ENCODE results near the gene OCA2. TPM values are rescaled to one million over a fixed set of nuclear protein-coding genes. Genes with fewer than 3 reads are reported as not detected.

The OCA2 gene
- total RNA-seq, 4 donors from 2014 or later, result 7.0 to 53.1 (median 20.4) TPM

DNA sequence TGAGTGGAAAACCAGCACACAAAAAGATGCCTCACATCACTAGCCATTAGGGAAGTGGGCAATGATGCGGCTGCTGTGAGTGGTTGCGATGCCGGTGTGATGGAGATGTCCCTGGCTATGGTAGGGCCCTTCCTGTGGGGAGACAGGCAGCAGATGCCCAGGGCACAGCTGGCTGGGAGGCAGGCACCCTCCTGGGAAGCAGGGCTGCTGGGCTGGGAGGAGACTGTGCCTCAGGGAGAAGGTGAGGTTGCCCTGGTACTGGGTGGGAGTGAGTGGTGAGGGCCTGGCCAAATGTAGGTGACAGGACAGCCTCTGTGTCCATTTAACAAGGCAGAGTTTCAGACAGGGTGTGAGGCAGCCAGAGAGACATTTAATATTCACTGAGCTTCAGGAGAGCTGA is 335.6 kb downstream of the OCA2 start:
- DNase-seq (ENCODE audit: low spot score in 2 of 2), result no peak
- Histone ChIP-seq H3K36me3 (no peaks in the 10 kb centered on the region), H3K27ac (no peak overlapping the region), H3K4me3 (no peak overlapping the region), H3K27me3 (no peaks in the 10 kb centered on the region), H3K9me3 (no peaks in the 10 kb centered on the region), H3K4me1 (no peaks in the 10 kb centered on the region)
- WGBS, result 95% methylated on average over 3 of the region's 3 CpGs
- no peak for TF ChIP-seq POLR2AphosphoS5 (IDR thresholded peaks at IDR 0.05)
- TF ChIP-seq, protein P1, sequence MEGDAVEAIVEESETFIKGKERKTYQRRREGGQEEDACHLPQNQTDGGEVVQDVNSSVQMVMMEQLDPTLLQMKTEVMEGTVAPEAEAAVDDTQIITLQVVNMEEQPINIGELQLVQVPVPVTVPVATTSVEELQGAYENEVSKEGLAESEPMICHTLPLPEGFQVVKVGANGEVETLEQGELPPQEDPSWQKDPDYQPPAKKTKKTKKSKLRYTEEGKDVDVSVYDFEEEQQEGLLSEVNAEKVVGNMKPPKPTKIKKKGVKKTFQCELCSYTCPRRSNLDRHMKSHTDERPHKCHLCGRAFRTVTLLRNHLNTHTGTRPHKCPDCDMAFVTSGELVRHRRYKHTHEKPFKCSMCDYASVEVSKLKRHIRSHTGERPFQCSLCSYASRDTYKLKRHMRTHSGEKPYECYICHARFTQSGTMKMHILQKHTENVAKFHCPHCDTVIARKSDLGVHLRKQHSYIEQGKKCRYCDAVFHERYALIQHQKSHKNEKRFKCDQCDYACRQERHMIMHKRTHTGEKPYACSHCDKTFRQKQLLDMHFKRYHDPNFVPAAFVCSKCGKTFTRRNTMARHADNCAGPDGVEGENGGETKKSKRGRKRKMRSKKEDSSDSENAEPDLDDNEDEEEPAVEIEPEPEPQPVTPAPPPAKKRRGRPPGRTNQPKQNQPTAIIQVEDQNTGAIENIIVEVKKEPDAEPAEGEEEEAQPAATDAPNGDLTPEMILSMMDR (IDR thresholded peaks at IDR 0.05), result no peak
- no peak for TF ChIP-seq POLR2A (IDR thresholded peaks at IDR 0.05)
- no peak for TF ChIP-seq EP300 (IDR thresholded peaks at IDR 0.05)

DNA sequence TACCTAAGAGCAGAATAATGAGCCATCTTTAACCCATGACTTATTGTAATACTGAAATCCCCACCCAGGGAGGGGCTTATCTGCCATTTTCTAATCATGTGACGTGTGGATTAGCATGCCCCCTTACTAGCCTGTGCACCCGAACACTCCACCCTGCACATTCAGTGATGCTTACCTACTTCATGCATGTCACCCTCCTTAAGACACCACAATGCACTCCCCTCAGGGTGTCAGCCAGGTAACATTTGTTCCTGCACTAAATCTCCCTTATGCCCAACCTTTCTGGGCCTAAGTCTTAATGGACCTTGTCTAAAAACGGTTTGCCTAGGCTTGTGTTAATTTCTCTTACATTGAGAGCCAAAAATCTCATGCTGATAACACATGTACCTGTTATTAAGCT is 336.6 kb downstream of the OCA2 start:
- H3K27ac ChIP-seq, result no peak overlapping the region
- no peak for DNase-seq (ENCODE audit: low spot score in 2 of 2)
- H3K9me3 ChIP-seq, result no peaks in the 10 kb centered on the region
- H3K4me3 ChIP-seq, result no peak overlapping the region
- no peaks in the 10 kb centered on the region for H3K4me1 ChIP-seq
- WGBS, result 81% methylated on average over 3 of the region's 3 CpGs
- H3K27me3 ChIP-seq, result no peaks in the 10 kb centered on the region
- H3K36me3 ChIP-seq, result no peaks in the 10 kb centered on the region
- TF ChIP-seq EP300 (IDR thresholded peaks at IDR 0.05), result no peak
- TF ChIP-seq, protein P1 (IDR thresholded peaks at IDR 0.05), result no peak
- no peak for TF ChIP-seq POLR2AphosphoS5 (IDR thresholded peaks at IDR 0.05)
- TF ChIP-seq POLR2A (IDR thresholded peaks at IDR 0.05), result no peak

DNA sequence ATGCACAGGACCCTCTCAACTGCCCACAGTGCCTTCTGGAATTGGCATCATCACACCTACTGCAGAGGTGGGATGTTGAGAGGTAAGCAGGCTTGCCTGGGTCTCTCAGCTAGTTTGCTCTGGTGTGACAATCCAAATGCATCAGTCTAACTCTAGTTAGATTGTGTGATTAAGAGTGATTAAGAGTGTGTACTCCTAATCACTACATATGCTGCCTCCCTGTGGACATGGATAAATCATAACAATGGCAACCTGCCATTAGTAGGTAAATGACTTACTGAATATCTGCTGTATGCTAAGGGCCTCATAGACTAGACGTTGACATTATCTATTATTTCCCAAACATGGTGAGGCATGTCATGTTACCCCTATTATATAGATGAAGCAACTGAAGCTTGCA is 342.1 kb downstream of the OCA2 start:
- DNase-seq (ENCODE audit: low spot score in 2 of 2), result no peak
- Histone ChIP-seq H3K4me3 (no peak overlapping the region), H3K9me3 (no peaks in the 10 kb centered on the region), H3K27me3 (no peaks in the 10 kb centered on the region), H3K4me1 (no peaks in the 10 kb centered on the region), H3K27ac (no peak overlapping the region), H3K36me3 (no peaks in the 10 kb centered on the region)
- WGBS, result 58% methylated on average over 1 of the region's 1 CpG
- TF ChIP-seq, protein P1 (IDR thresholded peaks at IDR 0.05), result no peak
- TF ChIP-seq EP300 (IDR thresholded peaks at IDR 0.05) (no peak), POLR2AphosphoS5 (IDR thresholded peaks at IDR 0.05) (no peak), POLR2A (IDR thresholded peaks at IDR 0.05) (no peak)

DNA sequence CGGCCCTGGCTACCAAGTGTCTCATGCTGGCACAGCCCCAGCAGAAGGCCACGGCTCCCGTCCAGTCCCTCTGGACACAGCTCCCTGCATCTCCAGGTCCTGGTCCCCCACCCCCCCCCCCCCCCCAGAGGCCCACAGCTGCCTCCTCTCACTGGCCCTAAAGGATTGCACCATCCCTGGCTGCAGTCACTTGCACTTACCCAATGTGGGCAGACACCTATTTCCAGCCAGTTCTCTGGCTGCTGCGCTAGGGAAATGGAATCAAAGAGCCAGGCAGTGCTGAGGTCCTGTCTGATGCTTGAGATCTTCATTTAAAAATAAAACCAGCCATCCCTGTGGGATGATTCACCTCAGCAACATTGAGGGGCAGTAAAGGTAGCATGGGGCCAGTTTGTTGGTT is 346.4 kb downstream of the OCA2 start:
- Histone ChIP-seq H3K4me1 (no peaks in the 10 kb centered on the region), H3K27me3 (no peaks in the 10 kb centered on the region), H3K9me3 (no peaks in the 10 kb centered on the region), H3K4me3 (no peak overlapping the region), H3K27ac (no peak overlapping the region), H3K36me3 (no peaks in the 10 kb centered on the region)
- DNase-seq (ENCODE audit: low spot score in 2 of 2), result no peak
- TF ChIP-seq EP300 (IDR thresholded peaks at IDR 0.05) (no peak), POLR2AphosphoS5 (IDR thresholded peaks at IDR 0.05) (no peak)
- WGBS, result 78% methylated on average over 4 of the region's 4 CpGs

DNA sequence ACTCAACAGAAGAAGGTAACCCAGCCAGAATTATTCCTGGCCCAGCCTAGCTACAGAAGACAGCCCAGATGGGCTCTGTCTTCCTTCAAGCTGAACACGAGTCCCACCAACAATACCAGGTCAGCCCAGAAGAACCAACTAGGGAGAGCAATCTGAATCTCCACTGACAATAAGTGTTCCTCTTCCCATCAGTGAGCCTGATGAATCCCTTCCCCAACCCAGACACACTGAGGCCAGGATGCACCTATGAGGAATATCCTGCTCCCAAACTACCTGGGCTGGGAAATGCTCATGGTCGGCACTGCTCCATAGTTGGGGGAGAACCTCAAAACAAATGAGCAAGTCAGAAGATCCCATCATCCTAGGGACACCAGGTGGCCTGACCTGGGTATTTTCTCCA is 351.1 kb downstream of the OCA2 start:
- H3K27ac ChIP-seq, result no peak overlapping the region
- TF ChIP-seq EP300 (IDR thresholded peaks at IDR 0.05) (no peak), POLR2A (IDR thresholded peaks at IDR 0.05) (no peak), POLR2AphosphoS5 (IDR thresholded peaks at IDR 0.05) (no peak)
- TF ChIP-seq, protein P1 (IDR thresholded peaks at IDR 0.05), result no peak
- H3K9me3 ChIP-seq, result no peaks in the 10 kb centered on the region
- no peaks in the 10 kb centered on the region for H3K36me3 ChIP-seq
- H3K4me3 ChIP-seq, result no peak overlapping the region
- no peaks in the 10 kb centered on the region for H3K27me3 ChIP-seq
- no peaks in the 10 kb centered on the region for H3K4me1 ChIP-seq
- 95% methylated on average over 2 of the region's 2 CpGs for WGBS
- DNase-seq (ENCODE audit: low spot score in 2 of 2), result no peak

DNA sequence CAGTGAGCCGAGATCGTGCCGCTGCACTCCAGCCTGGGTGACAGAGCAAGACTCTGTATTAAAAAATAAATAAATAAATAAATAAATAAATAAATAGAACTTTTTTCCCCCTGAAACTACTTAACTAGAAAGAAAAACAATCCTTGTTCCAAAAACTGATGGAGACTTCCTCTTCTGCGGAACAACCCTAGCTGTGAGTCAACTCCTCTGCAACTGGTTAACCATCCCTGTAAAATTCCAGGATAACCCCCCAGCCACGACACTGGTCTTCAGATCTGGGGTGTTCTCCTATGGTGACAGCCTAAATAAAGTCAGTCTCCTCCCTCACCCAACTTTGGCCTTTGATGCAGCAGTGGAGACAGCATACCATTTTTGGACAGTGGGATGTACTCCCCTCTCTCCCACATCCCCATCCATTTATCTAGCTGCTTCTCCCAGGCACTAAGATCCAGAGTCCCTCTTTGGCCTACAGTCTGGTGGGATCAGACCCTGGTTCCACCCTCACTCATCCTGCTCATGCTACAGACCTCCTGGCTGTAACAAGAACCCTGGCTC is 352.6 kb downstream of the OCA2 start:
- WGBS, result 76% methylated on average over 5 of the region's 5 CpGs
- no peaks in the 10 kb centered on the region for H3K9me3 ChIP-seq
- H3K27ac ChIP-seq, result no peak overlapping the region
- H3K27me3 ChIP-seq, result no peaks in the 10 kb centered on the region
- TF ChIP-seq POLR2A (IDR thresholded peaks at IDR 0.05) (no peak), POLR2AphosphoS5 (IDR thresholded peaks at IDR 0.05) (no peak)
- DNase-seq (ENCODE audit: low spot score in 2 of 2), result no peak
- no peak overlapping the region for H3K4me3 ChIP-seq
- H3K4me1 ChIP-seq, result no peaks in the 10 kb centered on the region
- H3K36me3 ChIP-seq, result no peaks in the 10 kb centered on the region
